Memory B cell (primary cell): ENCODE measurements around the gene TSTD2.

Experiments used
- ATAC-seq: fragments of 150-1000 bp; cut with Tn5 transposase; 2 replicates; pipeline ENCODE4 v1.10.0; 2021; ENCODE audit warnings: low read depth, mild to moderate bottlenecking, moderate library complexity
- DNase-seq, 2 donors: peaks; one replicate each; pipeline ENCODE4 v3.0.0; 2022; ENCODE audit warnings: low spot score in 2 of 2
- H3K27ac Mint-ChIP-seq: one replicate; pipeline ENCODE4 v1.8.0; 2022; ENCODE audit warnings: mild to moderate bottlenecking, moderate library complexity, mixed read lengths
- H3K27me3 Mint-ChIP-seq: one replicate; pipeline ENCODE4 v1.8.0; 2022; ENCODE audit warnings: mixed read lengths
- H3K36me3 Mint-ChIP-seq: one replicate; pipeline ENCODE4 v1.8.0; 2022; ENCODE audit warnings: mild to moderate bottlenecking, mixed read lengths
- H3K4me1 Mint-ChIP-seq: one replicate; pipeline ENCODE4 v1.8.0; 2022; ENCODE audit warnings: mixed read lengths
- H3K4me3 Mint-ChIP-seq: one replicate; pipeline ENCODE4 v1.8.0; 2022; ENCODE audit warnings: mild to moderate bottlenecking, moderate library complexity, mixed read lengths
- H3K9me3 Mint-ChIP-seq: one replicate; pipeline ENCODE4 v1.8.0; 2022; ENCODE audit warnings: mixed read lengths

The TSTD2 gene

DNA sequence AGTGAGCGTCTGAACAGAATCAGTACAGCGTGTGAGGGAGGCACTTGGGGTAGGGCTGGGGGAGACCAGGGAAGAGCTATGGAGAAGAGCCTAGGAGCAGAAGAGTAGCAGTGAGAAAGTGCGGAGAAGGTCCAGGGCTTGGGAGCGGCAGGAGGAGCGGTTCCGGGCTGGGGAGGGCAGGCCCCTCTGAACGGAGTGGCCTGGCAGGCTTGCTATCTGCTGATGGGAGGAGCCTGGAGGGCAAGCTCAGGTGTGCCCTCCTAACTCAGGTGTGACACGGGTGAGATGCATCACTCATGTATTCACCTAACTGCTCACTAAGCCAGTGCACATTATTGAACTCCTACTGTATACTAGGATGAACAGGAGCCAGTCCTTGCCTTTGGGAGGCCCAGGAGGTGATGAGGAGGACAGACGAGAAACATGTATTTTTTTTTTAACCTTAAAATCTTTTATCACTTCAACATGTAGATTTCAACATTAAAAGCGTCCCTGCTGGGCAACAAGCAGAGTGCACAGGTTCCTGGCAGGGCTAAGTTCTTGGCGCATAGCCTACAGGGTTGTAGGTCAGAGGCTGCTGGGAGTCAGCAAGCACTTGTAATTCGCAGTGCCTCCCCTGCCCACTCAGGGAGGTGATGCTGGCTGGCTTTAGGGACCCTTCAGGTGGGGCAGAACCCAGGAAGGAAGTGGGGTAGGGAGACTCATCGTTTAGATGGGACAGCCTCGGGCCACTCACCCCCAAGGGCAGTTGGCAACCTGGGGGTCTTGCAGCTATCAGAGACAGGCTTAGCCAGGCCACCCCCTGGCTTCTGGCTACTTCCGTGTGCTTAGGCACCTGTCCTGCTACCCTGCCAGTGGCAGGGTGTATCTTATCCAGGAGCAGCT, 76.2 kb downstream of the TSTD2 start:
- no peak for ATAC-seq
- no peak for DNase-seq

GRCh38 chr9:97556036-97556720, 77.0 kb downstream of the TSTD2 start:
- no peak for DNase-seq
- H3K36me3 Mint-ChIP-seq: no peaks in the 10 kb centered on the region
- peaks cover 15% of the 10 kb centered on the region for H3K27me3 Mint-ChIP-seq
- no peaks in the 10 kb centered on the region for H3K9me3 Mint-ChIP-seq
- ATAC-seq: no peak
- H3K4me3 Mint-ChIP-seq: no peak overlapping the region
- no peak overlapping the region for H3K27ac Mint-ChIP-seq
- H3K4me1 Mint-ChIP-seq: no peaks in the 10 kb centered on the region

More for the DNA sequence above, 76.2 kb downstream of the TSTD2 start:
- Mint-ChIP-seq H3K27me3 (peaks cover 18% of the 10 kb centered on the region), H3K4me1 (no peaks in the 10 kb centered on the region), H3K4me3 (no peak overlapping the region), H3K36me3 (no peaks in the 10 kb centered on the region), H3K27ac (no peak overlapping the region), H3K9me3 (no peaks in the 10 kb centered on the region)

DNA sequence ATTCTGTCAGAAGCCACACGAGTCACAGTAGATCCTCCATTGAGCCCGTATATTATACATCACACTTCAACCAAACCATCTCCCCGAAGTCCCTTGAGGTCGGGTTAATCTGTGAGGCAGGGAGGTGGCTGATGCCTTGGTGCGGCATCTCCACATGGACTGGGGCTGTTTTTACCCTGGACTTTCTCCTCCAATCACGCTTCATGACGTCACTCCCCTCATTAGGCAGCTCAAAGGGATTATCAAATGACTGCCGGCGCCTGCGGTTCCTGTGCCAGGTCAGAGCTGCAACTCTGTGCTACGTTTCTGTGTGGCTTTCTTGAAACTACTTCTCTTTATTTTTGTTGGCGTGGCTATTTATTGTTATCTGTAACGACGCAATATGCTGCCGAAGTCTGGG, 78.0 kb downstream of the TSTD2 start:
- Mint-ChIP-seq H3K4me1 (no peaks in the 10 kb centered on the region), H3K27ac (no peak overlapping the region), H3K27me3 (peaks cover 15% of the 10 kb centered on the region), H3K4me3 (no peak overlapping the region), H3K36me3 (no peaks in the 10 kb centered on the region), H3K9me3 (no peaks in the 10 kb centered on the region)
- no peak for DNase-seq
- no peak for ATAC-seq

DNA sequence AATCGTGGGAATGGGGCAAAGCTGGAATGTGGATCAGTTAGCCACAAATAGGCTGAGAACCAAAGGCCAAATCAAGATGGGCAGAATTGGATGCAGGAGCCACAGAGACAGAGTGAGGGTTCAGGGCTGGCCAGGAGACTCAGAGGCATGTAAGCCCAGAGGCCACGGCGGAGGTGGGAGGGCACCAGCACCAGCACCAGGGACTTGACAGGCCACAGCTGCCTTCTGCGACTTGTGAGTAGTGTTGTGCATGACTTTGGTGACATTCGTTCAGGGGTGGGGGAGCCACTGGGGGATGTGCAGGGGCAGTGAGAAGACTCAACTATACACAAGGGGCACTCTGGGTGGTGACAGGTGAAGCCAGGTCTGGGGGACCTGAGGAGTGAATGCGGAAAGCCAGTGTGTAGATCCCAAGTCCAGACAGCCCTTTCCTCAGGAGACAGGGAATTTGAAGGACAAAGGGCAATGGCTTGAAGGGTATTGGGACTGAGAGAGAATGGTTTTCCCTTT, 78.5 kb downstream of the TSTD2 start:
- Mint-ChIP-seq H3K9me3 (no peaks in the 10 kb centered on the region), H3K27me3 (peaks cover 12% of the 10 kb centered on the region), H3K27ac (no peak overlapping the region), H3K4me1 (no peaks in the 10 kb centered on the region), H3K36me3 (no peaks in the 10 kb centered on the region), H3K4me3 (no peak overlapping the region)
- DNase-seq: no peak
- ATAC-seq: no peak

DNA sequence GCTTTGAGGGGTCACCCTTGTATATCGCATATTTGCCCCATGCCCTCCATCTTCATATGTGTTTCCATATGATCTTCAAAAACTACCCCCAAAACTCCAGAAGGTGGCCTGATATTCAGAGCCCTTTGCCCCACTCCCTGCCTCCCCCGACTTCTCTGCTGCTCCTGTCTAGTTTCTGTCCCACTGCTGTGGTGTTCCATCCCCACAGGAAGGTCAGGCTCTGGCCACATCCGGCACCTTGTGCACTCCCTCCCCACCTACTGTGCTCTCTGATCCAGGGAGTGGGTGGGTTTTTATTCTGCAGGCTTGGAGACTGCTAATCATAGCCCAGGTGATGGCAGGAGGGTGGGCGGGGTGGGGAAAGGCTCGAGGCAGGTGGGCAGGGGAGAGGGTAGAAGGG, 79.3 kb downstream of the TSTD2 start:
- H3K27ac Mint-ChIP-seq: no peak overlapping the region
- H3K9me3 Mint-ChIP-seq: no peaks in the 10 kb centered on the region
- no peaks in the 10 kb centered on the region for H3K4me1 Mint-ChIP-seq
- H3K27me3 Mint-ChIP-seq: peaks cover 9% of the 10 kb centered on the region
- no peaks in the 10 kb centered on the region for H3K36me3 Mint-ChIP-seq
- no peak overlapping the region for H3K4me3 Mint-ChIP-seq
- DNase-seq (no peak), ATAC-seq (no peak)

- Mint-ChIP-seq H3K4me1 (no peaks in the 10 kb centered on the region), H3K27me3 (peaks cover 10% of the 10 kb centered on the region), H3K36me3 (no peaks in the 10 kb centered on the region), H3K27ac (no peak overlapping the region), H3K9me3 (no peaks in the 10 kb centered on the region), H3K4me3 (no peak overlapping the region)
- ATAC-seq: no peak
- DNase-seq: no peak
Measured at GRCh38 chr9:97553141-97553540, 80.0 kb downstream of the TSTD2 start.

GRCh38 chr9:97551308-97551707, 81.9 kb downstream of the TSTD2 start:
- Mint-ChIP-seq H3K27ac (no peak overlapping the region), H3K4me3 (no peak overlapping the region), H3K36me3 (no peaks in the 10 kb centered on the region), H3K4me1 (no peaks in the 10 kb centered on the region), H3K9me3 (no peaks in the 10 kb centered on the region), H3K27me3 (peaks cover 10% of the 10 kb centered on the region)
- DNase-seq (no peak), ATAC-seq (no peak)

GRCh38 chr9:97550386-97550785, 82.8 kb downstream of the TSTD2 start:
- no peaks in the 10 kb centered on the region for H3K9me3 Mint-ChIP-seq
- no peaks in the 10 kb centered on the region for H3K36me3 Mint-ChIP-seq
- H3K4me3 Mint-ChIP-seq: no peak overlapping the region
- DNase-seq (no peak), ATAC-seq (no peak)
- peaks cover 10% of the 10 kb centered on the region for H3K27me3 Mint-ChIP-seq
- no peak overlapping the region for H3K27ac Mint-ChIP-seq
- no peaks in the 10 kb centered on the region for H3K4me1 Mint-ChIP-seq
